Spinal cord (tissue), 10 donors: Measurements from ENCODE around the gene KRTAP10-2. TPM values are rescaled to one million over a fixed set of nuclear protein-coding genes. Genes with fewer than 3 reads are reported as not detected.
"Not testable (repeated sequence)": the region's sequence is repeated elsewhere in the genome, so short reads cannot be mapped to it uniquely, and the experiment has no call there.

Experiments
- DNase-seq, 6 donors: peaks; one replicate each; pipeline versions ENCODE4 v3.0.0 to v3.0.0-alpha.2; 2013 to 2015; ENCODE audit warnings: low spot score in 6 of 6, low read depth in 4 of 6
- H3K27ac ChIP-seq: one replicate; pipeline ENCODE4 v1.5.1; 2013; ENCODE audit warnings: low read depth, low read length, control low read depth
- H3K27me3 ChIP-seq: one replicate; pipeline ENCODE4 v1.6.1; 2013; ENCODE audit warnings: low read length; ENCODE audit not compliant: control insufficient read depth, insufficient read depth
- H3K36me3 ChIP-seq: one replicate; pipeline ENCODE4 v1.6.1; 2013; ENCODE audit warnings: low read length; ENCODE audit not compliant: control insufficient read depth, insufficient read depth
- H3K4me1 ChIP-seq: one replicate; pipeline ENCODE4 v1.6.1; 2013; ENCODE audit warnings: low read length; ENCODE audit not compliant: control insufficient read depth, insufficient read depth
- H3K4me3 ChIP-seq: one replicate; pipeline ENCODE4 v1.5.1; 2013; ENCODE audit warnings: low read depth, low read length, control low read depth
- H3K9me3 ChIP-seq: one replicate; pipeline ENCODE4 v1.6.1; 2013; ENCODE audit warnings: low read length; ENCODE audit not compliant: control insufficient read depth, insufficient read depth
- WGBS: methylation state at CpG from one replicate; pipeline ENCODE4 v1.1.5; 2013; ENCODE audit warnings: missing lambda C conversion rate; ENCODE audit not compliant: insufficient coverage; 5-methylcytosine and 5-hydroxymethylcytosine counted together
- polyA plus RNA-seq, 2 donors: library from polyadenylated mRNA; unstranded; fragments of 120-200 nt; gene quantifications; one replicate each; pipeline ENCODE4 v1.2.1, GENCODE V29; 2013; ENCODE audit not compliant: insufficient read length in 2 of 2
- total RNA-seq, 2 donors: library from RNA; depleted of rRNA in 1 of 2; stranded (reverse); fragments of 120-200 nt in 1 of 2; fragments of >200 nt in 1 of 2; gene quantifications; one replicate each; pipeline versions ENCODE4 v1.2.3 to v1.2.4, GENCODE V29; 2013 to 2014
- donor health status: healthy.

The KRTAP10-2 gene
- total and polyA plus RNA-seq, 4 donors, result not detected

GRCh38 chr21:44567481-44568171, 16.3 kb upstream of the KRTAP10-2 start:
- Histone ChIP-seq H3K27ac (no peak overlapping the region), H3K36me3 (no peaks in the 10 kb centered on the region), H3K4me1 (no peaks in the 10 kb centered on the region), H3K27me3 (no peaks in the 10 kb centered on the region), H3K4me3 (no peak overlapping the region), H3K9me3 (peaks cover under 1% of the 10 kb centered on the region)
- WGBS, result 93% methylated on average over 17 of the region's 18 CpGs
- no peak for DNase-seq

DNA sequence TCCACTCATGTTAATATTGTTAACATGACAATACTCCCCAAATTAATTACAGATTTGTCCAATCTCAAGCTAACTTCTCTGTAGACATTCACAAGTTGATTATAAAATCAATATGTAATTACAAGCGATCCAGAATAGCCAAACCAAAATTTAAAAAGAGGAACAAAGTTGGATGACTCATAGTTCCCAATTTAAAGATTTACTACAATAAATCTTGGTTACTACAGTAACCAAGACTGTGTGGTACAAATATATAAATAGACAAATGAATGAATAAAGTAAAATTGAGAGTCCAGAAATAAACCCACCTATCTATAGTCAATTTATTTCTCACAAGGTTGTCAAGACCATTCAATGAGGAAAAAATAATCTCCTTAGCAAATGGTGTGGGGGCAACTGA, 15.1 kb upstream of the KRTAP10-2 start:
- no CpG with 5 or more reads among the region's 1 CpG for WGBS
- no peak for DNase-seq
- H3K4me3 ChIP-seq, result no peak overlapping the region
- no peaks in the 10 kb centered on the region for H3K36me3 ChIP-seq
- no peak overlapping the region for H3K27ac ChIP-seq
- no peaks in the 10 kb centered on the region for H3K27me3 ChIP-seq
- no peaks in the 10 kb centered on the region for H3K4me1 ChIP-seq
- peaks cover 3% of the 10 kb centered on the region for H3K9me3 ChIP-seq

DNA sequence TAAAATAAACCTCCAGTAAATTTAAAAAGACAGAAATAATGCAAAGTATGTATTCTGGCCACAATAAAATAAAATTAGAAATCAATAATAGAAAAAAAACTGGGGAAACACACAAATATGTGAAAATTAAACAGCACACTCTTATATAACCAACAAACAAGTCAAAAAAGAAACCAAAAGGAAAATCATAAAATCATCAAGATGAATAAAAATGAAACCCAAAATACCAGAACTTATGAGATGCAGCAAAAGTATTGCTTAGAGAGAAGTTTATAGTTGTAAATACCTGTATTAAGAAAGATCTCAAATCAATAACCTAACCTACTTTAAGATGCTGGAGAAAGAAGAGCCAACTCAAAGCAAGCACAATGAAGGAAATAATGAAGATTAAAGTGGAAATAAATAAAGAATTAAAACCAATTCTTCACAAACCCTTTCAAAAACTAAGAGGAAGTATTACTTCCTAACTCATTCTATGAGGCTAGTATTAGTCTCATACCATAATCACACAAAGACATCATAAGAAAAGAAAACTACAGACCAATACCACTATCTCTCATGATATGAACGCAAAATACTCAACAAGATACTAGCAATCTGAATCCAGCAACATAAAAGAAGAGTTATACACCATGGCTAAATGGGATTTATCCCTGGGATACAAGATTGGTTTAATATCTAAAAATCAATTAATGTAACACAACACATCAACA, 13.7 kb upstream of the KRTAP10-2 start:
- Histone ChIP-seq H3K27ac (no peak overlapping the region), H3K4me1 (no peaks in the 10 kb centered on the region), H3K4me3 (no peak overlapping the region), H3K36me3 (no peaks in the 10 kb centered on the region), H3K9me3 (peaks cover 3% of the 10 kb centered on the region), H3K27me3 (no peaks in the 10 kb centered on the region)
- no CpG with 5 or more reads among the region's 1 CpG for WGBS
- DNase-seq, result no peak

GRCh38 chr21:44564099-44564498, 12.8 kb upstream of the KRTAP10-2 start:
- DNase-seq, result no peak
- Histone ChIP-seq H3K27ac (no peak overlapping the region), H3K9me3 (peaks cover 3% of the 10 kb centered on the region), H3K27me3 (no peaks in the 10 kb centered on the region), H3K36me3 (no peaks in the 10 kb centered on the region), H3K4me3 (no peak overlapping the region), H3K4me1 (no peaks in the 10 kb centered on the region)
- WGBS, result no CpG with 5 or more reads among the region's 1 CpG

DNA sequence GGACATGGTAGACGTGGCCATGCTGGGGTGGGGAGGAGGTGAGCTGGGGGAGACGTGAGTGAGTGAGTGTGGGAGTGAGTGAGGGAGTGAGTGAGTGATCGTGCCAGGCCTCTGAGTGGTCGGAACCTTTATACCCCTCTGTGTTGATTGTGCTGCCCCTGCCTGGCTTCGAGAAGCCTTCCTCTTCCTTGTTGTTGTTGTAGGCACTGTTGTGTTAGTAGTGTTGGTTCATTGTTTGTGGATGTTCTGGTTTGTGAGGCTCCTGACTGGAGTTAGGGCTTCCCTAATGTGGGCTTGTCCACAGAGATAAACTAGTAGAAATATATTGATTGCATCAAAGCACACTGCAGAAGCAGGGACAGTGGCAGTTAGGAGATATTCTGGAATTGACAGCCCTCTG, 7.4 kb upstream of the KRTAP10-2 start, which contains the start of gene KRTAP10-3:
TSS of gene KRTAP10-3 (minus strand) at position 101 of the 400 bp plus-strand sequence. CDS start at position 21, 80 bp downstream.
- Histone ChIP-seq H3K27me3 (peaks cover 2% of the 10 kb centered on the region), H3K4me3 (no peak within 1 kb of the TSS), H3K36me3 (no peaks in the 10 kb centered on the region), H3K4me1 (no peaks in the 10 kb centered on the region), H3K27ac (no peak within 1 kb of the TSS), H3K9me3 (peaks cover 3% of the 10 kb centered on the region)
- no peak for DNase-seq
- WGBS, result 69% methylated on average over 5 of the region's 5 CpGs

- 73% methylated on average over 9 of the region's 10 CpGs for WGBS
- H3K27ac ChIP-seq, H3K4me3 ChIP-seq, H3K9me3 ChIP-seq, H3K27me3 ChIP-seq, H3K36me3 ChIP-seq, DNase-seq, H3K4me1 ChIP-seq: not testable (repeated sequence)
These were observed 7.0 kb upstream of the KRTAP10-2 start for GRCh38 chr21:44558329-44558675.

DNA sequence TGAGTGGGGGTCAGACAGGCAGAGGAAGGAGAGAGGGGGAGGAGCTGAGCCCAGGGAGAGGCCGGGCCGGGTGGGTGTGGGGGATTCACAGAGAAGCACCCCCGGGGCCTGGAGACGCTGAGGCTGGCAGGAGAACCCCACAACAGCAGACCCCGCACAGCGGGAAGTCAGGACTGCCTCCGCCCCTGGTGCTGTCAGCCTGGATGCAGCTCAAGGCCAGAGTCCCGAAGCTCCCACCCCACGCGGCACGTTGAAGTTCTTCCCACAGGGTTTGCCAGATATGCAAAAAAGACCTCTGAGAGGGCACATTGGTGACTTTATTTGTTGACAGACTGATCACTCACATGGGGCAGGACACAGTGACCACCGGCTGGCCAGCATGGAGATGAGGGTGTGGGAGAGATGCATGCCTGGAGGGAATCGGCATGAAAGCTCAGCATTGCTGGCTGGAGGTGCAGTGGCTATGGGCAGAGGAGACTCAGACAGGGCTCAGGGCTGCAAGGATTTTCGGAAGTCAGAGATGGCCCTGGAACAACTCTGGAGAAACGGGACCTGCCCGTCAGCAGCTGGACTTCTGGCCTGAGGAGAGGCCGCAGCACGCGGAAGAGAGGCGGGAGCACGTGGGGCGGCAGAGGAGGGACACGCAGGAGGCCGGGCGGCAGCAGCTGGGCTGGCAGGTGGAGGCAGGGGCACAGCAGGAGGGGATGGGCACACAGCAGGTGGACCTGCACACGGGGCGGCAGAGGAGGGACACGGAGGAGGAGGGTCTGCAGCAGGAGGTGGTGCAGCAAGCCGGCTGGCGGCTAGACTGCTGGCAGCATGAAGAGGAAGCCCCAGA, 6.4 kb upstream of the KRTAP10-2 start:
- Histone ChIP-seq H3K27me3 (peaks cover 2% of the 10 kb centered on the region), H3K9me3 (peaks cover 3% of the 10 kb centered on the region), H3K4me3 (no peak overlapping the region), H3K27ac (no peak overlapping the region), H3K36me3 (no peaks in the 10 kb centered on the region), H3K4me1 (no peaks in the 10 kb centered on the region)
- DNase-seq, result no peak
- WGBS, result 49% methylated on average over 27 of the region's 30 CpGs

DNA sequence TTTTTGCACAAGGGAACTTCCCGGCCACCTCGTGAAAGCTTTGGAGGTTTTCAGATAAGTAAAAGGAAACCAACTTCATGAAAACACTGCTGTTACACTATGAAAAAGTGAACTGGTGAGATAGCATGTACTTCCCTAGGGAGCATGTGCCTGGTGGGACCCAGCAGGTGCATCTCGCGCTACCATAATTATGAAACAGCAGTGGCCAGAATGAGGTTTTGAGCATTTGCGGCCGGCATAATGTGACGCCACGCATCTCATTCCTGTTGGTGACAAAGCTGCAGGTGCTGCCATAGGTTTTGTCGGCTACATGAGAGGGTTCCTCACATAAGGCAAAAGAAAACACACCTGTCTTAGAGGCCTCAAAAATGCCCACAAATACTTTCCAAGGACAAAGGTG, 5.6 kb upstream of the KRTAP10-2 start:
- H3K36me3 ChIP-seq, result no peaks in the 10 kb centered on the region
- no peak for DNase-seq
- WGBS, result 71% methylated on average over 9 of the region's 9 CpGs
- H3K4me1 ChIP-seq, result no peaks in the 10 kb centered on the region
- no peaks in the 10 kb centered on the region for H3K9me3 ChIP-seq
- H3K4me3 ChIP-seq, result no peak overlapping the region
- H3K27ac ChIP-seq, result no peak overlapping the region
- H3K27me3 ChIP-seq, result peaks cover 2% of the 10 kb centered on the region

DNA sequence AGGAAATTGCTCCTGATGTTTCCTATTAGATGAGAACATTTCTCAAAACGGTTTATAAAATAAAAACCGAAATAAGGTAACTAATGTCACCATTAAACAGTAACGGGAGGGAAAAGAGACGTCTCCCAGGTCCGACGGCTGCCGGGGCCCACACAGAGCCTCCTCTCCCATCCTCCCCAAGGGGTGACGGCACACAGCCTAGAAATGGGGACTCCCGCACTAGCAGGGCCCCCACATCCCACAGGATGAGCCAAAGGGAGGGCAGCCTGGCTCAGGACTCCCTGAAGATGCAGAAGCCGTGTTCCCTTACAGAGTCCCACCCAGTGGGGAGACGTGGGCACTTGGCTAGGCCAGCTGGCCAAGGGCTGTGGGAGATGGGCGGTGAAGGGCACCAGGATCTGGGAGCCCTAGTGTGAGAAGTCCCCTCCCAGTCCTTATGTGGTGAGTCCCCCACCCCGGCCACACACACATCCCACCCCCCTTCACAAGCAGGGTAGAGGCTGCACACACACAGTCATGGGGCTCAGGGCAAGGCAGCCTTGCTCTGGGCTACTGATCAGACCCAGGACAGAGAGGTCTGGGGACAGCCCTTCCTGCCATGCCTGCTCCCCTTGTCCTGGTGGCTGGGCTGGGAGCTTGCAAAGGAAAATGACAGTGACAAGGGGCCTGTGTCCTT, 4.0 kb upstream of the KRTAP10-2 start:
- no peaks in the 10 kb centered on the region for H3K36me3 ChIP-seq
- H3K9me3 ChIP-seq, result no peaks in the 10 kb centered on the region
- no peaks in the 10 kb centered on the region for H3K4me1 ChIP-seq
- H3K27ac ChIP-seq, result no peak overlapping the region
- H3K27me3 ChIP-seq, result peaks cover 2% of the 10 kb centered on the region
- DNase-seq, result no peak
- whole genome bisulfite sequencing, result 91% methylated on average over 10 of the region's 13 CpGs
- H3K4me3 ChIP-seq, result no peak overlapping the region
